HCEC 1CT (cell line): Measurements from ENCODE around the gene LDLRAD4.

Experiments
- DNase-seq: peaks from one replicate; pipeline ENCODE4 v3.0.0-alpha.2; 2017

The LDLRAD4 gene

GRCh38 chr18:13376841-13377351 lies 158.3 kb downstream of the LDLRAD4 start:
- no peak for DNase-seq

DNA sequence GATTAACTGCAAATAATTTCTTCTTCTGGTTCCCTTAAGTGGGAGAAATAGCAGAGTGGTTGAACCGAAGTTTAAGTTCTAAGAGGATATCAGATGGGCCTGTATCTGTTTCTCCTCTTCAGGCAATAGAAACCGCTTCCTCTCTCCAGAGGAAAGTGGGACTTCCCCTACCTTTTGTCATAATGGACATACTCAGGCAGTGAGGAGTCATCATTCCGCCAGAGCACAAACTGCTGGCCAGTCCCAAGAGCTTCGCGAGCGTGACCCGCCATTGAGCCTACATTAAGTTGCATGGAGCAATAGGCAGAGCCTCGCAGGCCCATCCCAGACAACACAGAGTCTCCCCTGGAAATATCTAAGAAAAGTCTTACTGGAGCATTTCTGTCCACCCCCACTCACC lies 158.9 kb downstream of the LDLRAD4 start:
- DNase-seq: no peak

- DNase-seq: no peak
Measured at GRCh38 chr18:13378150-13378549, 159.6 kb downstream of the LDLRAD4 start.

GRCh38 chr18:13379062-13379865 lies 160.7 kb downstream of the LDLRAD4 start:
- DNase-seq: no peak

DNA sequence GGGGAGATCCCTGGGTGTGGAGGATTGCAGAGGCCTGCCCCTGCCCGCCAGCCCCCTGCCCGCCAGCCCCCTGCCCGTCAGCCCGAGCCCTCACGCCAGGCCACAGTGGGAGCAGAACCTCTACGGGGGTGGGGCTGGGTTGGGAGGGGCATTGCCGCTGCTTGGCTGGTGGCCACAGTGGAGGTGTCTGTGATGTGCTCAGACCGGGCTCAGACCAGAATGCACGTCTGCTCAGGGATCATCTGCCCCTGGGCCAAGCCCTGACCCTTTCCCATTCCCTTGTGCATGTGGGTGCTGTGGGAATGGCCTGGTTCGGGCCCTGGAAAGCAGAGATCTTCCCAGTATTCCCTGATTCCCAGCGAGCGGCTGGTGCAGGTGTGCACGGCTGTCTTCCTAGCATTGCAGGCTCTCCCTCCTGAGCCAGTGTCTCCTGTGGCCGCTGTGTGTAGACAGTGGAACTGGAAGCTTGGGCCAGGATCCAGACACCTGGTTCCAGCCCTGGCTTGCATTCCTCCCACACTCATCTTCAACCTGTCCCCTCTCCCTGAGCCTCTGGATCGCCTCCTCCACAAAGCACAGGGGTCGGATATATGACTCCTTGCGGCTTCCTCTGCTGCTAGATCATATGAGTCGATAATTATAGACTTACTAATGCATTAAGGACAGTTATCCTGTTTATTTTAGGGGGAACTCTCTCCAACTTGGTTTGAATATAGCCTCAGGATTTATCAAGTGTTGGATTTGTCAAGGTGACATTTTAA lies 161.6 kb downstream of the LDLRAD4 start:
- DNase-seq: no peak

DNA sequence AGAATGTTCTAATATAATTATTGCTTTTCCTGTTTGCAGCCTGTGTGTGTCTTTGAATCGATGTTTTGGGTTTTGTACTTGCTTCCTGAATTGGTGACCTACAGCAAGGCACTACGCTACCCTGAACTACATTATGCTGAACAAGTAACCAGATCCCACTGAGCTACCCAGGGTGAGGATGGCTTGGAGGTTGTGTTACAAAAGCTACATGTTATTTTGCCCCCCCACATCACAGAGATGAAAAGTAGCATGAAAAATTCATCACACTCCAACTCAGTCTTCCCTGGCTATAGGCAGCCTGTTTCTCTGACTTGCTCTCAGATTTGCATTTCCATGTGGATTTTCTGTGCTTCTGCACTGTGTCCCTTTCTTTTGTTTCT lies 162.1 kb downstream of the LDLRAD4 start:
- no peak for DNase-seq

DNA sequence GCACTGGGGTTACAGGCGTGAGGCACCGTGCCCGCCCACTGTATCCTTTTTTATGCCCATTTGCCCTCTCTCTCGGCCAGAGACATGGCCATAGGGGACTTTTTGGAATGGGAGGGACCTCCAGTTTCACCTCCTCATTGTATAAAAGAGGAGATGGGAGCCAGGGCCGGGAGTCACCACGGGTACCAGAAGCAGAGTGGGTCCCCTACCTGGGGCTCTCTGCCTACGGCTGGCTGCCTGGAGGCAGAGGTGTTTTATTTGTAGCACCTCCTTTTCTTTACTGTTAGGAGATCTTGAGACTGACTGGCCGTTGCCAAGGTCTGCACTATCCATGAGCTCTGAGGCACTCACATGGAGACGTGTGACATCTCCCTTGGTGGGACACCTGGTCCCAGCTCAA lies 162.8 kb downstream of the LDLRAD4 start:
- DNase-seq: no peak

- DNase-seq: no peak
Measured at GRCh38 chr18:13381944-13382365, 163.4 kb downstream of the LDLRAD4 start.

- DNase-seq: no peak
Measured at GRCh38 chr18:13382366-13382953, 163.9 kb downstream of the LDLRAD4 start.

- no peak for DNase-seq
Measured at GRCh38 chr18:13382954-13383827, 164.6 kb downstream of the LDLRAD4 start.

- no peak for DNase-seq
Measured at GRCh38 chr18:13386891-13387801, 168.6 kb downstream of the LDLRAD4 start.

DNA sequence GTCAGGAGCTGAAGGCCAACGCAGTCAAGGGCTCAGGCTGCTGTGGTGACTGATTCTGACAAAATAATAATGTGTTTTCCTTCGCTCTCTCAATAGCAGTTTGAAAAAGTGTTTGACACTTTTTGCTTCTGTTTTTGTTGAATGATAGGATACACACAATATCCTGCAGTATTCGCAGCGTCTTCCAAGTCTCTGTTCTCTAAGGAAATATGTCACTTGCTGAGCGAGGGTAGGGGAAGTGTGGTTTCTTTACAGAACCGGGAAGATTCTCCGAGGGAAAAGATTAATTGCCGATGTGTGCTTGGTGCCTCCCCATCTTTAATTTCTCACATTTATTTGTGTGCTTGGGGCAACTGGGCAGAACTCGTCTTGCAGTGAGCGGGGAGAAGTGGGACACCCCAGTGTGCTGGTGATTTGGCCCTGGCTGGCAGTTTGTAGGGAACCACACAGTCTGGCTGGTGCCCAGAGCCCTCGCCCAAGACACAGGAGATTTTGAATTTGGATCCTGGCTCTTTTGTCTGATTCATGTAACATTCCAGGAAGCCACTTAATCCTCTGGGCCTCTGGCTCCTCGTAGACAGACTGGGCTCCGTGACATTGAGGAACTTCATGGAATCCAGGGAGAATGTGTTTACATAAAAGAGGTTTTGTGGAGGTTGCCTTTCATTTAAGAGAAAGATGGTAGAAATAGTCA lies 169.4 kb downstream of the LDLRAD4 start:
- DNase-seq: no peak

DNA sequence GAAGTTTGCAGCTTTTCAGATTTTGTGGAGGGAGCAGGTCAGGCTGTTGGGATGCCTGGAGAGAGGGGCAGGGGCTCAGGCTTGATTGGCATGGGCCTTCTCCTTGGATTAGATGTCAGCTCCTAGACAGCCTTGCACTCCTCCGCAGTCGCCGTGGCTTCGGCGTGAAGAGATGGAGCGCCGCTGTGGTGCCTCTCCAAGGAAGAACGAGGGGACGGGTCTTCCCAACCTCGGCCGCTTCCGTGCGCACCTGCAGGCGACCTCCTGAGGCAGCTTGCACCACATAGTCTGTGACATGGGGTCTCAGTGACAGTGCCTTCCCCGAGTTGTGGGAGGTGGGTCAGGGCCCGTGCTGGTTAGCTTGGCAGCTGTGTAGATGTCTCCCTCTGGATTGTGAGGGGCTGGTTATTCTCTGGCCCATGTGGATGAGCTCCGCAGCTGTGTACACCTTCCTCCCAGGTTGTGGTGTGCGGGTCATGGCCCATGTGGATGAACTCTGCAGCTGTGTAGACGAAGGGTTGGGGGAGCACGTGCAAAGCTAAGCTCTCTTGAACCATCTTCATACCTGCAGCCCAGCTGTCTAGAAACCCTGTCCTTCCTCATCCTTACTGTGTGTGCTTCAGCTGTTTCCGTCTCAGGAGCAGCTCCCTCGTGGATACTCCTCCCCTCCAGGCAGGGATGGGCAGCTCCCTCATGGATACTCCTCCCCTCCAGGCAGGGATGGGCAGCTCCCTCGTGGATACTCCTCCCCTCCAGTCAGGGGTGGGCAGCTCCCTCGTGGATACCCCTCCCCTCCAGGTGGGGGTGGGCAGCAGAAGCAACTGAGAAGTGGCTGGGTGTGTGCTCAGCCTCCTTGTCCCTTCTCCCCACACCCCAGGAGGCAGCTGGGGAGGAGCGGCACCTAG lies 170.3 kb downstream of the LDLRAD4 start:
- DNase-seq: no peak

GRCh38 chr18:13389491-13390131 lies 171.1 kb downstream of the LDLRAD4 start:
- DNase-seq: no peak

- no peak for DNase-seq
Measured at GRCh38 chr18:13390196-13390595, 171.6 kb downstream of the LDLRAD4 start.

GRCh38 chr18:13390711-13391110 lies 172.2 kb downstream of the LDLRAD4 start:
- DNase-seq: no peak

- no peak for DNase-seq
Measured at GRCh38 chr18:13392029-13392750, 173.6 kb downstream of the LDLRAD4 start.

DNA sequence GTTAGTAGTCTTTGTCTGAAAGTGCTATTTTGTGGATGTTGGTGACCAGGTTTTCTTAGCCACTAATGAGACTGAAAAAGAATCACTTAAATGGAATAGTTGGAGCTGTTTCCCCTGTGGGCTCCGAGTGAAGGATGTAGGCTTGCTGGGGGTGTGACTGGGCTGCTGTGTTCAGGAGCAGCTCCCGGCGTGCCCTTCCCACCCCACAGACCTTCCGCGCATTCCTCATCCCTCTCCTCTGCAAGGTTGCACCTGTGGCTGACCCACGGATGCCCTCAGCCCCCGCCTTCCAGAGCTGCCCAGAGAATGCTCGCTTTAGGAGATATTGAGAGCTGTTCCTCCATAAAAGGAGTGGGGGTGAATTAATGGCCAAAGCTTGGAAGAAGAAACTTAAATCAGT lies 174.3 kb downstream of the LDLRAD4 start:
- DNase-seq: no peak

DNA sequence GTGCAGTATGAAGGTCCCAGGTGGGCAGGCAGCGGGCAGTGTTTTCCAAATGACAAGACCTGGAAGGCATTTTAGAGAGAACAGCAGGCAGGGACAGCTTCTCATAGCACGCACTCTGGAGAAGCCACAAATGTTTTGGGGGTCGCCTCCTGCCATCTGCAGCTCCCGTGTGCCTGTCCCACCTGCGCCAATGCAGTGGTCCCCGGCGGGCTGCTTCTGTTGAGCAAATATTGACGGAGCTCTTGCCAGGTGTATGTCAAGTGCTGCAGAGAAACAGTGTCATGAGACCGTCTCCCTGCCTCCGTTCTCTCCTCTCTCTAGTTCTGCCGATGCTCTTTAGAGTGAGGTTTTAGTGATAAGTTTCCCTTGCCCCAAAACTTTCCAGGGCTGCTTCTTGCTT lies 174.8 kb downstream of the LDLRAD4 start:
- no peak for DNase-seq
